HEK293 (cell line): ENCODE measurements around the gene MAP3K4.

ENCODE experiments used
- CTCF ChIA-PET: fragments of 350-600 bp; formaldehyde crosslinking; extraction: SDS; loops from one replicate; lab custom pipeline; 2021; ENCODE audit warnings: antibody characterized with exemption; lab: Yijun Ruan, JAX
- POLR2A ChIA-PET: fragments of 300-600 bp; formaldehyde crosslinking; extraction: SDS; loops from one replicate; lab custom pipeline; 2020; ENCODE audit warnings: antibody characterized with exemption, inconsistent platforms; lab: Yijun Ruan, JAX
- H3K27ac ChIP-seq: fragments of 200-500 bp; sonication (Bioruptor generic); 2 replicates; pipeline ENCODE4 v1.5.1; 2014; ENCODE audit warnings: low read depth, low read length, control low read depth, inconsistent platforms; ENCODE audit errors: extremely low read depth
- H3K36me3 ChIP-seq, 2 experiments: fragments of 200-500 bp in 1 of 2; sonication (Bioruptor generic) in 1 of 2; 1 replicate in 1 of 2; 2 replicates in 1 of 2; pipeline ENCODE4 v1.5.1; 2014 to 2017; ENCODE audit warnings: inconsistent platforms in 2 of 2, low read length in 2 of 2; ENCODE audit not compliant: control insufficient read depth in 2 of 2, insufficient read depth in 1 of 2
- H3K4me1 ChIP-seq: fragments of 200-500 bp; sonication (Bioruptor generic); 2 replicates; pipeline ENCODE4 v1.5.1; 2014; ENCODE audit warnings: mild to moderate bottlenecking, low read length, inconsistent platforms; ENCODE audit not compliant: control insufficient read depth, insufficient read depth
- H3K4me3 ChIP-seq: 2 replicates; pipeline ENCODE4 v1.5.1; 2011; ENCODE audit warnings: low read depth, mild to moderate bottlenecking, control low read depth, low read length, moderate library complexity
- H3K9me3 ChIP-seq: fragments of 200-500 bp; sonication (Bioruptor generic); 2 replicates; pipeline ENCODE4 v1.5.1; 2014; ENCODE audit warnings: low read depth, low read length, inconsistent platforms; ENCODE audit not compliant: control insufficient read depth, insufficient read depth
- MEIS1 ChIP-seq: sonication (generic); formaldehyde crosslinking; IDR thresholded peaks from 2 replicates; pipeline ENCODE4 v1.8.1; 2022; ENCODE audit warnings: missing genetic modification reagents, mild to moderate bottlenecking, borderline replicate concordance
- SCRT1 ChIP-seq: fragments of 450-650 bp; formaldehyde crosslinking; IDR thresholded peaks from 2 replicates; pipeline ENCODE4 v1.5.1; 2016; ENCODE audit warnings: missing biosample characterization, missing genetic modification characterization, borderline replicate concordance
- ZBTB17 ChIP-seq: fragments of 450-650 bp; formaldehyde crosslinking; IDR thresholded peaks from 2 replicates; pipeline ENCODE4 v1.5.1; 2016; ENCODE audit warnings: missing biosample characterization, missing genetic modification characterization
- ZBTB8A ChIP-seq: fragments of 450-650 bp; formaldehyde crosslinking; IDR thresholded peaks from 2 replicates; pipeline ENCODE4 v1.5.1; 2016; ENCODE audit warnings: missing biosample characterization, missing genetic modification characterization
- ZNF114 ChIP-seq: fragments of 450-650 bp; formaldehyde crosslinking; IDR thresholded peaks from 2 replicates; pipeline ENCODE4 v1.5.0; 2017; ENCODE audit warnings: missing biosample characterization, missing genetic modification characterization
- ZNF416 ChIP-seq: fragments of 450-650 bp; formaldehyde crosslinking; IDR thresholded peaks from 2 replicates; pipeline ENCODE4 v1.5.1; 2016; ENCODE audit warnings: missing biosample characterization, missing genetic modification characterization
- ZNF433 ChIP-seq: fragments of 450-650 bp; formaldehyde crosslinking; IDR thresholded peaks from 2 replicates; pipeline ENCODE4 v1.5.1; 2016; ENCODE audit warnings: missing biosample characterization, missing genetic modification characterization, low read depth
- ZNF544 ChIP-seq: fragments of 450-650 bp; formaldehyde crosslinking; IDR thresholded peaks from 2 replicates; pipeline ENCODE4 v1.5.0; 2017; ENCODE audit warnings: missing biosample characterization, missing genetic modification characterization
- ZNF610 ChIP-seq: fragments of 450-650 bp; formaldehyde crosslinking; IDR thresholded peaks from 2 replicates; pipeline ENCODE4 v1.5.1; 2016; ENCODE audit warnings: missing biosample characterization, missing genetic modification characterization, borderline replicate concordance
- ZSCAN23 ChIP-seq: fragments of 450-650 bp; formaldehyde crosslinking; IDR thresholded peaks from 2 replicates; pipeline ENCODE4 v1.5.1; 2016; ENCODE audit warnings: missing biosample characterization, missing genetic modification characterization
- TF ChIP-seq, protein P1 (sequence below): fragments of 450-650 bp; IDR thresholded peaks from 2 replicates; pipeline ENCODE4 v1.5.1; 2018; ENCODE audit warnings: missing biosample characterization, missing genetic modification characterization
- TF ChIP-seq, protein P2 (sequence below): fragments of 450-650 bp; formaldehyde crosslinking; IDR thresholded peaks from 2 replicates; pipeline ENCODE4 v1.5.1; 2016; ENCODE audit warnings: missing biosample characterization, missing genetic modification characterization

Gene MAP3K4

DNA sequence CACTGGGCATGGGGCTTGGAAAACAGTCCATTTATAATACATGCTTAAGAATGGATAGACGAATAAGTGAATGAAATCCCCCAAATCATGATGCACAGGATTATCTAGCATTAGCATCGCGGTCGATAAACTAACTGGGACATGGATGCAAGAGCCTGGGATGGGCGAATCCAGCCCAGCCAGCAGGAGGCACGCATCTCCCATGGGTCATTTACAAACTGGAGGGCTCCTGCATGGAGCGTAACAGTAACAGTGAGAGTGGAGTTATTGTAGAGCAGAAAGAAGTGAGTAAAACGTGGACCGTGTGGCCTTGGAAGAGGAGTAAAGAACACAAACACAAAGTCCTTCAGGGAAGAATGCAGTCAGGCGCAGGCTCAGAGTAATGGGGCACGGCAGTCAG lies 145.8 kb downstream of the MAP3K4 start (continued):
- TF ChIP-seq, protein P1, sequence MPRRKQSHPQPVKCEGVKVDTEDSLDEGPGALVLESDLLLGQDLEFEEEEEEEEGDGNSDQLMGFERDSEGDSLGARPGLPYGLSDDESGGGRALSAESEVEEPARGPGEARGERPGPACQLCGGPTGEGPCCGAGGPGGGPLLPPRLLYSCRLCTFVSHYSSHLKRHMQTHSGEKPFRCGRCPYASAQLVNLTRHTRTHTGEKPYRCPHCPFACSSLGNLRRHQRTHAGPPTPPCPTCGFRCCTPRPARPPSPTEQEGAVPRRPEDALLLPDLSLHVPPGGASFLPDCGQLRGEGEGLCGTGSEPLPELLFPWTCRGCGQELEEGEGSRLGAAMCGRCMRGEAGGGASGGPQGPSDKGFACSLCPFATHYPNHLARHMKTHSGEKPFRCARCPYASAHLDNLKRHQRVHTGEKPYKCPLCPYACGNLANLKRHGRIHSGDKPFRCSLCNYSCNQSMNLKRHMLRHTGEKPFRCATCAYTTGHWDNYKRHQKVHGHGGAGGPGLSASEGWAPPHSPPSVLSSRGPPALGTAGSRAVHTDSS (tag by site-specific recombination) = no peak
- TF ChIP-seq ZNF114 (tag by site-specific recombination) (no peak), ZNF416 (no peak)

GRCh38 chr6:161137839-161138542 lies 146.4 kb downstream of the MAP3K4 start:
- ChIA-PET CTCF (interaction anchor here (0.6 to 1.3 kb wide), 2 partner anchors 219 to 236 kb away, joined by 3 to 4 read pairs; no protein-coding TSS in a partner anchor), POLR2A (no interaction called here)
- Histone ChIP-seq H3K9me3 (no peaks in the 10 kb centered on the region), H3K4me3 (no peak overlapping the region), H3K4me1 (no peaks in the 10 kb centered on the region), H3K36me3 (peaks cover 0 to 53% of the 10 kb centered on the region in 2 experiments; a peak in 2 of 3 replicates), H3K27ac (no peak overlapping the region)
- TF ChIP-seq ZBTB8A (no peak), SCRT1 (tag by site-specific recombination) (no peak)

DNA sequence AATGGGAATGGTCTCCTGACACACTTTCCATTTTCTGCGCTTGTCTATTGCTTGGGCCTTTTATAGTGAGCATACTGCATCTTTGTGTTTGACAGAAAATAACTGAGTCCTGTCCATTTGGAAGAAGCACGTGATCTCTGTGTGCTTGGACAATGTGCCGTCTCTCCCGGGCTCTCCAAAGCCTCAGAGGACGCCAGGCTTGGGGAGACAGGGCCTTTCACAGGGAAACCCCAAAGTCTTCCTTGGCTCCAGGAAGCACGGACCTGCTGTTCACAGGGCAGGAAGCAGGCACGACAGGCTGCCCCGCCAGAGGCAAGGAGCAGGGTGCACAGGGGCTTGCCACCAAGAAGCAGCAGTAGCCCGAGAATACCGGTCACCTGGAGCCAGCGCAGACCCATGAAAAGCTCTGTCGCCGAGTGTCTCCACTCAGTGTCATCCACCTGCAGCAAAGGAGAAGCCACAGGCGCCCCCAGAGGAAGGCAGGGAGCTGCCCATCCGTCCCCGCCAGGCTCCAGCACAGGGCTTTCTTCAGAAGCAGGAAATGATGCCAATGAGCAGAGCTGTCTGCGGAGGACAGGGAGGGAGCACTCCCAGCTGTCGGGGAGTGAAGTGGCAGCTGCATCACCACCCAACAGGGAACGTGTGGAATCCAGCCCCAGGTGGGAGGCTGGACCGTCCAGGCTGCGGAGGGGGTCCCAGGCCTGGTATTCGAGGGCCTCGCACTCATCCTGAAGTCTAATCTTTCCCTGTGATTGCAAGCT lies 147.2 kb downstream of the MAP3K4 start:
- ChIA-PET CTCF (interaction anchor here (1.3 kb wide), 1 partner anchor 235 kb away, joined by 3 read pairs; no protein-coding TSS in a partner anchor), POLR2A (no interaction called here)
- H3K4me1 ChIP-seq = no peaks in the 10 kb centered on the region
- no peaks in the 10 kb centered on the region for H3K9me3 ChIP-seq
- H3K27ac ChIP-seq = no peak overlapping the region
- peaks cover 0 to 56% of the 10 kb centered on the region in 2 experiments; a peak in 2 of 3 replicates for H3K36me3 ChIP-seq
- TF ChIP-seq ZBTB17 (no peak), ZNF610 (tag by site-specific recombination) (no peak), ZNF544 (tag by site-specific recombination) (no peak)
- H3K4me3 ChIP-seq = no peak overlapping the region

DNA sequence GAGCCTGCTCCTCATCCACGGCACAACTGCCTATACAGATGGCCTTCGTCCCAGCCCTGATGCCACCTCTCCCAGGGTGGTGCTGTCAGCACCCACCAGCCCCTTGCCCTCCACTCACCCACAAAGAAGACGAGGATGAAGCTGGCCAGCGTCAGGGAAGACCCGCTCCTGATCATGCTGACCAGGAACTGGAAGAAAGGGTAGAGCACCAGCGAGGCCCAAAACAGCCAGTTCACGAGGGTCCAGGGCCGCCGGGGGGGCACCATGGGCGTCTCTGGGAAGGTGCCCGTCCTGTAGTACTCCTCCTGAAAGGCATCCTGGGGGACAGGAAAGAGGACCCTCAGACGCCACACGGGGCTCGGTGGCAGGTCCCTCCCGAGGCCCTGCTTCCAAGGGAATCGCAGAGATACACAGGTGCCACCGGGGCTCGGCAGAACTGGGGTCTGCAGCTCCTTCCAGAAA lies 147.8 kb downstream of the MAP3K4 start:
- Histone ChIP-seq H3K9me3 (no peaks in the 10 kb centered on the region), H3K4me1 (no peaks in the 10 kb centered on the region), H3K36me3 (peaks cover 0 to 56% of the 10 kb centered on the region in 2 experiments; a peak in 2 of 3 replicates), H3K27ac (no peak overlapping the region), H3K4me3 (no peak overlapping the region)
- CTCF ChIA-PET = no interaction called here
- POLR2A ChIA-PET = no interaction called here
- TF ChIP-seq, protein P2, sequence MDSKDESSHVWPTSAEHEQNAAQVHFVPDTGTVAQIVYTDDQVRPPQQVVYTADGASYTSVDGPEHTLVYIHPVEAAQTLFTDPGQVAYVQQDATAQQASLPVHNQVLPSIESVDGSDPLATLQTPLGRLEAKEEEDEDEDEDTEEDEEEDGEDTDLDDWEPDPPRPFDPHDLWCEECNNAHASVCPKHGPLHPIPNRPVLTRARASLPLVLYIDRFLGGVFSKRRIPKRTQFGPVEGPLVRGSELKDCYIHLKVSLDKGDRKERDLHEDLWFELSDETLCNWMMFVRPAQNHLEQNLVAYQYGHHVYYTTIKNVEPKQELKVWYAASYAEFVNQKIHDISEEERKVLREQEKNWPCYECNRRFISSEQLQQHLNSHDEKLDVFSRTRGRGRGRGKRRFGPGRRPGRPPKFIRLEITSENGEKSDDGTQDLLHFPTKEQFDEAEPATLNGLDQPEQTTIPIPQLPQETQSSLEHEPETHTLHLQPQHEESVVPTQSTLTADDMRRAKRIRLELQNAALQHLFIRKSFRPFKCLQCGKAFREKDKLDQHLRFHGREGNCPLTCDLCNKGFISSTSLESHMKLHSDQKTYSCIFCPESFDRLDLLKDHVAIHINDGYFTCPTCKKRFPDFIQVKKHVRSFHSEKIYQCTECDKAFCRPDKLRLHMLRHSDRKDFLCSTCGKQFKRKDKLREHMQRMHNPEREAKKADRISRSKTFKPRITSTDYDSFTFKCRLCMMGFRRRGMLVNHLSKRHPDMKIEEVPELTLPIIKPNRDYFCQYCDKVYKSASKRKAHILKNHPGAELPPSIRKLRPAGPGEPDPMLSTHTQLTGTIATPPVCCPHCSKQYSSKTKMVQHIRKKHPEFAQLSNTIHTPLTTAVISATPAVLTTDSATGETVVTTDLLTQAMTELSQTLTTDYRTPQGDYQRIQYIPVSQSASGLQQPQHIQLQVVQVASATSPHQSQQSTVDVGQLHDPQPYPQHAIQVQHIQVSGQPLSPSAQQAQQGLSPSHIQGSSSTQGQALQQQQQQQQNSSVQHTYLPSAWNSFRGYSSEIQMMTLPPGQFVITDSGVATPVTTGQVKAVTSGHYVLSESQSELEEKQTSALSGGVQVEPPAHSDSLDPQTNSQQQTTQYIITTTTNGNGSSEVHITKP (tag by site-specific recombination) = no peak
- TF ChIP-seq ZNF433 (tag by site-specific recombination) = no peak
- no peak for TF ChIP-seq ZSCAN23 (tag by site-specific recombination)
- no peak for TF ChIP-seq MEIS1 (CRISPR knock-in tag)
